ENCODE results near the gene XYLT1. TPM values are rescaled to one million over a fixed set of nuclear protein-coding genes. Genes with fewer than 3 reads are reported as not detected.
A peak's percentile ranks its signal among the peaks of the same experiment; 100 is the strongest.

The XYLT1 gene
- total and polyA plus RNA-seq, 2 of the 8 experiments (the other 6 are each of a cell fraction or from before 2014, with no cell fraction given) = 6.6 to 25.4 TPM

- no peak overlapping the region for H2BK12ac ChIP-seq (ENCODE audit: low read depth, low read length)
- no peak overlapping the region for H4K5ac ChIP-seq (ENCODE audit: insufficient read length, low read depth, low read length)
- H2BK15ac ChIP-seq (ENCODE audit: low read length) = no peak overlapping the region
- H4K91ac ChIP-seq (replicated peaks; ENCODE audit: insufficient read length, low read length) = no peak overlapping the region
- TF ChIP-seq TBP (IDR thresholded peaks at IDR 0.05; ENCODE audit: low read depth, low read length) = no peak
- TF ChIP-seq KDM5A (IDR thresholded peaks at IDR 0.05; ENCODE audit: low read length) = no peak
- no peak for TF ChIP-seq SP2 (IDR thresholded peaks at IDR 0.05; ENCODE audit: low read length)
- no peak for TF ChIP-seq RFX5 (IDR thresholded peaks at IDR 0.05; ENCODE audit: borderline replicate concordance, low read depth, low read length)
- no peak for TF ChIP-seq CBX5 (IDR thresholded peaks at IDR 0.05; ENCODE audit: low read depth, low read length)
- TF ChIP-seq CREB1 (IDR thresholded peaks at IDR 0.05) = no peak
- TF ChIP-seq, protein P1, sequence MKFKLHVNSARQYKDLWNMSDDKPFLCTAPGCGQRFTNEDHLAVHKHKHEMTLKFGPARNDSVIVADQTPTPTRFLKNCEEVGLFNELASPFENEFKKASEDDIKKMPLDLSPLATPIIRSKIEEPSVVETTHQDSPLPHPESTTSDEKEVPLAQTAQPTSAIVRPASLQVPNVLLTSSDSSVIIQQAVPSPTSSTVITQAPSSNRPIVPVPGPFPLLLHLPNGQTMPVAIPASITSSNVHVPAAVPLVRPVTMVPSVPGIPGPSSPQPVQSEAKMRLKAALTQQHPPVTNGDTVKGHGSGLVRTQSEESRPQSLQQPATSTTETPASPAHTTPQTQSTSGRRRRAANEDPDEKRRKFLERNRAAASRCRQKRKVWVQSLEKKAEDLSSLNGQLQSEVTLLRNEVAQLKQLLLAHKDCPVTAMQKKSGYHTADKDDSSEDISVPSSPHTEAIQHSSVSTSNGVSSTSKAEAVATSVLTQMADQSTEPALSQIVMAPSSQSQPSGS (IDR thresholded peaks at IDR 0.05; ENCODE audit: low read length) = no peak
- no peak for TF ChIP-seq SRF (IDR thresholded peaks at IDR 0.05; ENCODE audit: low read depth, low read length)
- TF ChIP-seq BCL11A (IDR thresholded peaks at IDR 0.05; ENCODE audit: low read depth in 2 of 2, low read length in 2 of 2) = no peak
- no peak for TF ChIP-seq SUZ12 (IDR thresholded peaks at IDR 0.05; ENCODE audit: low read length)
- no peak for TF ChIP-seq SP1 (IDR thresholded peaks at IDR 0.05; ENCODE audit: low read depth, low read length)
- TF ChIP-seq CBX8 (IDR thresholded peaks at IDR 0.05; ENCODE audit: borderline replicate concordance, low read depth, low read length) = no peak
- ChIA-PET POLR2A (ENCODE audit: partially characterized antibody) (no interaction called here), CTCF (ENCODE audit: partially characterized antibody) (interaction anchor here (1.5 to 1.6 kb wide), 2 partner anchors 15 to 162 kb away, joined by 3 to 5 read pairs; no protein-coding TSS in a partner anchor)
- H2AFZ ChIP-seq (ENCODE audit: low read length) = no peak overlapping the region
- peaks cover 3 to 26% (median 14%) of the 10 kb centered on the region in 4 experiments for H3K4me1 ChIP-seq (replicated peaks in 1 of 4; ENCODE audit: control insufficient read depth in 3 of 4, insufficient read depth in 4 of 4, low read length in 3 of 4)
- no peaks in the 10 kb centered on the region for H3K79me2 ChIP-seq (ENCODE audit: control insufficient read depth in 1 of 2, insufficient read depth in 2 of 2, low read length in 2 of 2)
- no peak overlapping the region for H3K18ac ChIP-seq (ENCODE audit: extremely low read depth, low read length)
- no peak overlapping the region for H3K9ac ChIP-seq (replicated peaks in 1 of 4; ENCODE audit: extremely low read depth in 1 of 4, low read depth in 3 of 4, low read length in 3 of 4)
- H3K4me2 ChIP-seq (ENCODE audit: insufficient read depth in 1 of 2, low read depth in 2 of 2, low read length in 2 of 2) = no peak overlapping the region
- WGBS, 2 experiments (ENCODE audit: extremely low coverage in 1 of 2, insufficient coverage in 1 of 2, insufficient read length in 1 of 2, insufficient replicate concordance in 2 of 2, low coverage in 1 of 2, low lambda C conversion rate in 2 of 2, missing lambda C conversion rate in 1 of 2) = 91% methylated on average over 3 of the region's 3 CpGs; no CpG with 5 or more reads in 1 of the 2 experiments
- no peak overlapping the region for H2AK5ac ChIP-seq (ENCODE audit: low read depth, low read length)
- peak overlapping the region; percentile 13; the same call in 1 of the 2 replicates for H2BK20ac ChIP-seq (ENCODE audit: low read length)
- H3K4ac ChIP-seq (replicated peaks; ENCODE audit: insufficient read length, low read depth, low read length) = no peak overlapping the region
- no peak overlapping the region for H3K27ac ChIP-seq (ENCODE audit: low read depth, low read length)
- no peak overlapping the region for H3K14ac ChIP-seq (ENCODE audit: insufficient read length)
- H3K23ac ChIP-seq (ENCODE audit: insufficient read length) = no peak overlapping the region
- no peaks in the 10 kb centered on the region for H3K79me1 ChIP-seq (ENCODE audit: low read depth, low read length)
- no peaks in the 10 kb centered on the region for H3K23me2 ChIP-seq (ENCODE audit: low read depth, low read length)
- no peaks in the 10 kb centered on the region for H4K20me1 ChIP-seq (replicated peaks in 1 of 2; ENCODE audit: control insufficient read depth in 1 of 2, insufficient read depth in 2 of 2, low read length in 2 of 2)
- H3K27me3 ChIP-seq (replicated peaks in 1 of 4; ENCODE audit: control insufficient read depth in 3 of 4, extremely low read depth in 1 of 4, insufficient read depth in 3 of 4, low read length in 3 of 4) = no peaks in the 10 kb centered on the region
- no peak overlapping the region for H2BK120ac ChIP-seq (replicated peaks; ENCODE audit: low read depth, low read length)
- H3K36me3 ChIP-seq (ENCODE audit: control insufficient read depth in 2 of 4, insufficient read depth in 4 of 4, low read length in 3 of 4) = no peaks in the 10 kb centered on the region
- H3K9me3 ChIP-seq (ENCODE audit: insufficient read depth in 2 of 2, low read depth in 1 of 2, low read length in 1 of 2) = no peaks in the 10 kb centered on the region
- no peak for DNase-seq (ENCODE audit: low read depth in 1 of 2, low spot score in 2 of 2)
- no peak for FAIRE-seq
- no peak overlapping the region for H3K56ac ChIP-seq (replicated peaks; ENCODE audit: insufficient read length, low read depth, low read length)
- no peak overlapping the region for H3K4me3 ChIP-seq (ENCODE audit: extremely low read depth in 1 of 4, insufficient read depth in 2 of 4, low read depth in 3 of 4, low read length in 4 of 4)
- H4K8ac ChIP-seq (ENCODE audit: extremely low read depth, insufficient read depth, low read length) = no peak overlapping the region
- no peak overlapping the region for H2BK5ac ChIP-seq (ENCODE audit: low read depth, low read length)
These were observed 164.0 kb downstream of the XYLT1 start for GRCh38 chr16:17306745-17307144.

Measured in H1 (cell line).